Thyroid gland (tissue), 4 donors: ENCODE results near the gene CAMKK1. TPM values are rescaled to one million over a fixed set of nuclear protein-coding genes. Genes with fewer than 3 reads are reported as not detected.

Experiments used
- DNase-seq, 2 donors: peaks; one replicate each; pipeline ENCODE4 v3.0.0-alpha.2; 2019
- H3K27ac ChIP-seq, 3 donors: fragments of 200-600 bp; sonication (generic); 1 replicate in 2 of 3; 2 replicates in 1 of 3; pipeline ENCODE4 v1.5.1; 2016 to 2019; ENCODE audit warnings: mild to moderate bottlenecking in 1 of 3, moderate library complexity in 1 of 3
- H3K27me3 ChIP-seq: fragments of 200-600 bp; sonication (generic); one replicate; pipeline ENCODE4 v1.5.1; 2019
- H3K36me3 ChIP-seq, 2 donors: fragments of 200-600 bp; sonication (generic); one replicate each; pipeline ENCODE4 v1.5.1; 2016 to 2019
- H3K4me1 ChIP-seq, 2 donors: fragments of 200-600 bp; sonication (generic); one replicate each; pipeline ENCODE4 v1.5.1; 2017 to 2019
- H3K4me3 ChIP-seq, 3 donors: fragments of 200-600 bp; sonication (generic); replicated peaks in 1 of 3; 1 replicate in 2 of 3; 2 replicates in 1 of 3; pipeline ENCODE4 v1.5.1; 2016; ENCODE audit warnings: mild to moderate bottlenecking in 1 of 3
- H3K9me3 ChIP-seq: fragments of 200-600 bp; sonication (generic); one replicate; pipeline ENCODE4 v1.5.1; 2017
- POLR2A ChIP-seq, 2 donors: fragments of 450-650 bp; IDR thresholded peaks; one replicate each; pipeline ENCODE4 v1.6.1; 2017; ENCODE audit warnings: antibody characterized with exemption in 2 of 2, mild to moderate bottlenecking in 2 of 2, moderate library complexity in 1 of 2
- WGBS, 2 donors: methylation state at CpG; one replicate each; pipeline ENCODE4 v1.1.5; 2017; 5-methylcytosine and 5-hydroxymethylcytosine counted together
- intact Hi-C: fragments of 100-400 bp; cut with DNase I; formaldehyde crosslinking; loops from one replicate; pipeline ENCODE4 v1.15.1; 2023
- total RNA-seq, 4 donors: library from RNA; depleted of rRNA; stranded (reverse); fragments of >200 nt; gene quantifications; one replicate each; pipeline ENCODE4 v1.2.3, GENCODE V29; 2016
- TF ChIP-seq, protein P1 (sequence below), 6 experiments: fragments of 200-600 bp in 3 of 6; fragments of 450-650 bp in 3 of 6; sonication (generic) in 3 of 6; IDR thresholded peaks; one replicate each; pipeline ENCODE4 v1.5.1; 2016 to 2019; ENCODE audit warnings: antibody characterized with exemption in 6 of 6, mild to moderate bottlenecking in 2 of 6, inconsistent platforms in 1 of 6, moderate library complexity in 1 of 6

CAMKK1 gene
- total RNA-seq, 4 donors from 2014 or later = 5.9 to 10.1 (median 7.9) TPM

DNA sequence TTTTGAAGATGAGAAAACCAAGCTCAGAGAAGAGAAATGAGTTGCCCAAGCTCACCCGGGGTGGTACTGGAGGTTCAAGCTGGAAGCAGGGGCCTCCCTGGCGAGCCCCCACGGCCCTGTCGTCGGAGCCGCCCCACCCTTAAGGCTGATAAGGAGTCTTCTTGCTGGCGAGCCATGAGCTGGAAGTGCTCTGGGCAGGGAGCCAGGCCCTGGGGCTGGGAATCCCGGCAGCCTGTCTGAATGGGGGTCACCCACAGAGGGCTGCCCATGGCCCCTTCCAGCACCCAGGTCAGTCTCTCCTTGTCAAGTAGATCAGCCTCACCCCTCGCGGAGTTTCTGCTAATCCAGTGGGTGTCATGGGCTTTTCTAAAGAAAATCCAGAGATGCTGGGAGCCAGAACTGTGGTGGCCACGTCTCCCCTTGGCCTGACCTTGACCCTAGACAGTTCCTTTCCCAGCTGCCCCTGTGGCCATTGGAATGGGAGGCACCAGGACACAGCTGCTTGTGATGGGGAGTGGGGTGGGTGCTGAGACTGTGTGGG is 24.6 kb upstream of the CAMKK1 start:
- WGBS, 2 donors = 16 to 31% methylated on average over 9 to 10 of the region's 11 CpGs

DNA sequence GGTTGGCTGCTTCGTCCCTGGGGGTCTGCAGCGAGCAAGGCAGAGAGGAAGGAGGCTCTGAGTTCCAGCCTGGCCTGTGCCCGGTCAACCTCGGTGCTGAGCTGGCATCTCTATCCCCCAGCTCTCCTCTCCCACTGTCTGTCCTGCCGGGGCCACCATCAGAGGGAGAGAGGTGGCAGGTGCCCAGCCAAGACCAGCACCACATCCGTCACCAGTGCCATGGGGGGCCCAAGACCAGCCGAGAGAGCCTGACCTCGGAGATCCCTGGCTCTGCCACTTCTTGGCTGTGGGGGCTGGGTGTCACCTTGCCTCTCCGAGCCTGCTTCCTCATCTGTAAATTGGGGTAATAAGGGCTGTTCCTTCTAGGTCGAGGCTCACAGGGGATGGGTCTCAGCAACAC is 24.0 kb upstream of the CAMKK1 start:
- H3K27ac ChIP-seq = no peak overlapping the region
- no peaks in the 10 kb centered on the region for H3K9me3 ChIP-seq
- H3K4me1 ChIP-seq = peaks cover 0 to 13% of the 10 kb centered on the region in 2 donors
- no peaks in the 10 kb centered on the region for H3K27me3 ChIP-seq
- WGBS, 2 donors = 79 to 91% methylated on average over 8 to 10 of the region's 10 CpGs
- H3K4me3 ChIP-seq = no peak overlapping the region
- TF ChIP-seq, protein P1, sequence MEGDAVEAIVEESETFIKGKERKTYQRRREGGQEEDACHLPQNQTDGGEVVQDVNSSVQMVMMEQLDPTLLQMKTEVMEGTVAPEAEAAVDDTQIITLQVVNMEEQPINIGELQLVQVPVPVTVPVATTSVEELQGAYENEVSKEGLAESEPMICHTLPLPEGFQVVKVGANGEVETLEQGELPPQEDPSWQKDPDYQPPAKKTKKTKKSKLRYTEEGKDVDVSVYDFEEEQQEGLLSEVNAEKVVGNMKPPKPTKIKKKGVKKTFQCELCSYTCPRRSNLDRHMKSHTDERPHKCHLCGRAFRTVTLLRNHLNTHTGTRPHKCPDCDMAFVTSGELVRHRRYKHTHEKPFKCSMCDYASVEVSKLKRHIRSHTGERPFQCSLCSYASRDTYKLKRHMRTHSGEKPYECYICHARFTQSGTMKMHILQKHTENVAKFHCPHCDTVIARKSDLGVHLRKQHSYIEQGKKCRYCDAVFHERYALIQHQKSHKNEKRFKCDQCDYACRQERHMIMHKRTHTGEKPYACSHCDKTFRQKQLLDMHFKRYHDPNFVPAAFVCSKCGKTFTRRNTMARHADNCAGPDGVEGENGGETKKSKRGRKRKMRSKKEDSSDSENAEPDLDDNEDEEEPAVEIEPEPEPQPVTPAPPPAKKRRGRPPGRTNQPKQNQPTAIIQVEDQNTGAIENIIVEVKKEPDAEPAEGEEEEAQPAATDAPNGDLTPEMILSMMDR (IDR thresholded peaks at IDR 0.05) = no peak
- TF ChIP-seq POLR2A (IDR thresholded peaks at IDR 0.05) = no peak
- DNase-seq = no peak
- intact Hi-C loops = no loop called here
- no peaks in the 10 kb centered on the region for H3K36me3 ChIP-seq

More for the DNA sequence above, 24.6 kb upstream of the CAMKK1 start:
- no peak for TF ChIP-seq POLR2A (IDR thresholded peaks at IDR 0.05)
- TF ChIP-seq, protein P1 (IDR thresholded peaks at IDR 0.05) = no peak
- Histone ChIP-seq H3K27ac (no peak overlapping the region), H3K9me3 (no peaks in the 10 kb centered on the region), H3K4me3 (no peak overlapping the region), H3K36me3 (no peaks in the 10 kb centered on the region), H3K27me3 (no peaks in the 10 kb centered on the region), H3K4me1 (peaks cover 0 to 13% of the 10 kb centered on the region in 2 donors)
- intact Hi-C loops = no loop called here
- peak; percentile 54 to 57 for DNase-seq

DNA sequence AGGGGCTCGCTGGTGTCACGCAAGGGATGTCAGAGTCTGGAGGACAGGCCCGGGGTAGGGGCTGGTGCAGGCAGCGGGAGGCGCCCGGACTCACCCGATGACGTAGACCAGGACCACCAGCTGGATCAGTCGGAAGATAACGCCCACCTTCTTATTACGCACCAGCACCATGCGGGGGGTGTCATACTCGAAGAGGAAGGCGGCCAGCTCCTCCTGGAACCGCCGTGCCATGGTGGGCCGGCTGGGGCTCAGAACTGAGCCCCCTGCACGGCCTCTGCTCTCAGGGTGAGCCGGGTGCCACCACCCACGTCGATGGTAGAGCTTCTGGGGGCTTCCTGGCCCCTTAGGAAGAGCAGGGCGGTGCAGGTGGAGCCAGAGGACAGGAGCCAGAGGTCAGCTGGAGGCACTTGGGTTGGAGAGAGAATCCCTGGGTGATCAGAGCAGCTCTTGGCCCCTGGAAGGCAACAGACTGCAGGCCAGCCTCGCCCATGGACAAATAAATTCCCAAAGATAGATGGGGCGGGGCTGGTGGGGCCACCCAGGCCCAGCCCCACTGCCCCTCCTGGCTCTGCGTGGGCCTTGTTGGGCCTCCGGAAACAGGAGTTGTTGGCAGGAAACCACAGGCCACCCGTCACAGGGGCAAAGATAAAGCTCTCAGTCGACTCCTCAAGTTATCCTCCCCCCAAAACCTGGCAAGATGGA is 23.3 kb upstream of the CAMKK1 start, which contains the start of gene P2RX1:
TSS of gene P2RX1 (minus strand) at position 471 of the 702 bp plus-strand sequence. CDS start at position 231, 240 bp downstream.
- Histone ChIP-seq H3K36me3 (no peaks in the 10 kb centered on the region), H3K27me3 (no peaks in the 10 kb centered on the region), H3K27ac (no peak within 1 kb of the TSS), H3K4me1 (peaks cover 0 to 13% of the 10 kb centered on the region in 2 donors), H3K4me3 (no peak within 1 kb of the TSS), H3K9me3 (no peaks in the 10 kb centered on the region)
- TF ChIP-seq POLR2A (IDR thresholded peaks at IDR 0.05) = no peak
- TF ChIP-seq, protein P1 (IDR thresholded peaks at IDR 0.05) = no peak
- no peak for DNase-seq
- intact Hi-C loops = no loop called here
- 92% methylated on average over 20 to 21 of the region's 28 CpGs for WGBS, 2 donors

DNA sequence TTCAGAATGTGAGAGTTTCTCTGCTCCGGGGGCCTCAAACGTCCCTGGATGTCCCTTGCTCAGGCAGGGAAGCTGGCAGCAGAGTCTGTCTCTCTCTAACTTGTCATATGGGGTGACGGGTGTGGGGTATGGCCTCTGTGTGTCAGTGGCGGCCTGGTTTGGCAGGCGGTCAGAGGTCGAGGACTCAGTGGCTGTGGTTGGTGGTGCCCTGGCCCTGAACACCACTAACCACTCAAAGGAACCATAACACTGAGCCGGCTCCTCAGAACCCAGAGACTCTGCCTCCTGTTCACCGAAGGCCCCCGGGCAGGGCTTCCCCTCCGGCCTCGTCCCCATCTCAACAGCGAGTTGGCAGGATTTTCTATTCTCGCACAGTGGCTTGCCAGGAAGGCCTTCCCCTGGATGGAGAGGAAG is 22.7 kb upstream of the CAMKK1 start:
- Histone ChIP-seq H3K4me3 (no peak overlapping the region), H3K4me1 (peaks cover 0 to 13% of the 10 kb centered on the region in 2 donors), H3K36me3 (no peaks in the 10 kb centered on the region), H3K27ac (no peak overlapping the region), H3K9me3 (no peaks in the 10 kb centered on the region), H3K27me3 (no peaks in the 10 kb centered on the region)
- TF ChIP-seq, protein P1 (IDR thresholded peaks at IDR 0.05) = no peak
- TF ChIP-seq POLR2A (IDR thresholded peaks at IDR 0.05) = no peak
- no peak for DNase-seq
- WGBS, 2 donors = 80 to 93% methylated on average over 3 to 13 of the region's 13 CpGs
- intact Hi-C loops = no loop called here

DNA sequence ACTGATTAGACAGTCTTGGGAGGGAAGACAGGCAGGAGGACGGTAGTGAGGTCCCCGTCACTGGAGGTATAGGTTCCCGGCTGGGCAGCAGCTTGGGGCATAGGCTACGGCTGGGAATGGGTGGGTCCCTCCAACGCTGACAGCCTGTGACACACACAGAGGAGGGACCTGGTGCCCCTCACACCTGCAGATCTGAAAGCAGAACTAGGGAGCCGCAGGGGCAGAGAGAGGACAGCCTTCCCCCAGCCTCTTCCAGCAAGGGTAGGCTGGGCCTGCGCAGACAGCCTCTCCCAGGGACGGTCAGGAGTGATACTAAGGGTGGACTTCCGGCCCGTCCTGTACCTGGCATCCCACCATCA is 21.4 kb upstream of the CAMKK1 start:
- H3K4me1 ChIP-seq = peaks cover 0 to 13% of the 10 kb centered on the region in 2 donors
- H3K27me3 ChIP-seq = no peaks in the 10 kb centered on the region
- TF ChIP-seq, protein P1 (IDR thresholded peaks at IDR 0.05) = no peak
- TF ChIP-seq POLR2A (IDR thresholded peaks at IDR 0.05) = no peak
- no peaks in the 10 kb centered on the region for H3K9me3 ChIP-seq
- intact Hi-C loops = loop anchor here (5.0 kb wide), 1 partner anchor 52 kb away; no protein-coding TSS in a partner anchor
- WGBS, 2 donors = 95 to 100% methylated on average over 3 to 10 of the region's 10 CpGs
- no peak overlapping the region for H3K4me3 ChIP-seq
- H3K36me3 ChIP-seq = no peaks in the 10 kb centered on the region
- H3K27ac ChIP-seq = no peak overlapping the region
- no peak for DNase-seq
